Lower leg skin (tissue), 4 donors: ENCODE measurements around the gene UBXN10. TPM values are rescaled to one million over a fixed set of nuclear protein-coding genes. Genes with fewer than 3 reads are reported as not detected.

Experiments used
- DNase-seq, 2 donors: peaks; one replicate each; pipeline ENCODE4 v3.0.0-alpha.2; 2019; ENCODE audit warnings: low spot score in 2 of 2
- H3K4me3 ChIP-seq: fragments of 200-600 bp; sonication (generic); 2 replicates; pipeline ENCODE4 v1.5.1; 2017; ENCODE audit warnings: mild to moderate bottlenecking, low read depth; ENCODE audit not compliant: poor library complexity, severe bottlenecking
- CTCF ChIP-seq, 3 donors: fragments of 450-650 bp; IDR thresholded peaks; one replicate each; pipeline ENCODE4 v1.5.1; 2016; ENCODE audit warnings: antibody characterized with exemption in 3 of 3, mild to moderate bottlenecking in 3 of 3, moderate library complexity in 2 of 3
- POLR2A ChIP-seq, 2 donors: fragments of 450-650 bp; IDR thresholded peaks; one replicate each; pipeline ENCODE4 v1.6.1; 2016 to 2017; ENCODE audit warnings: antibody characterized with exemption in 2 of 2, mild to moderate bottlenecking in 1 of 2, moderate library complexity in 1 of 2
- WGBS, 2 donors: methylation state at CpG; one replicate each; pipeline ENCODE4 v1.1.5; 2018; 5-methylcytosine and 5-hydroxymethylcytosine counted together
- intact Hi-C: fragments of 100-400 bp; cut with DNase I; formaldehyde crosslinking; loops from one replicate; pipeline ENCODE4 v1.15.0; 2023; ENCODE audit warnings: low total_unique reads
- total RNA-seq, 4 donors: library from RNA; depleted of rRNA; stranded (reverse); fragments of >200 nt; gene quantifications; one replicate each; pipeline ENCODE4 v1.1.0, GENCODE V29; 2016

Gene UBXN10
- under 1 TPM in 3 of 4 donors, not detected in 1; 0.12 to 0.91 (median 0.81) TPM for total RNA-seq

- peak in 1 of 2 donors; percentile 88 for DNase-seq
- no peak within 1 kb of the TSS for H3K4me3 ChIP-seq
- 2 to 5% methylated on average over 34 to 44 of the region's 52 CpGs for WGBS, 2 donors
- TF ChIP-seq POLR2A (IDR thresholded peaks at IDR 0.05) (no peak), CTCF (IDR thresholded peaks at IDR 0.05) (no peak)
- intact Hi-C loops: no loop called here
These were observed at the start of gene UBXN10, which contains the start of gene PLA2G2C for GRCh38 chr1:20185834-20186782. Gene UBXN10 (plus strand): TSS chr1:20186096. CDS start chr1:20190562, 4,466 bp downstream. Gene PLA2G2C (minus strand): TSS chr1:20186518. CDS start chr1:20177363, 9,155 bp downstream.

DNA sequence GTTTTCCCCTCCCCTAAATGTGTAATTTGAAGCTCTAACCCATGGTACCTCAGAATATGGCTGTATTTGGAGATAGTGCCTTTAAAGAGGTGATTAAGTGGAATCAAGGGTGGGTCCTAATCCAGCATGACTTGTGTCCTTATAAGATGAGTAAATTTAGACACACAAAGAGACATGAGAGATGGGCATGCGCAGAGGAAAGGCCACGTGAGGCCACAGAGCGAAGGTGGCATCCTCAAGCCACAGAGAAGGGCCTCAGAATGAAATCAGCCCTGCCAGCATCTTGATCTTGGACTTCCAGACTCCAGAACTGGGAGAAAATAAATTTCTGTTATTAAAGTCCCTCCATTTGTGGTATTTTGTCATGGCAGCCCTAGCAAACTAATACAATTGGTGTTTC lies 49.6 kb upstream of the UBXN10 start:
- intact Hi-C loops: no loop called here

GRCh38 chr1:20137055-20137454 lies 48.8 kb upstream of the UBXN10 start:
- no peak for DNase-seq
- 57 to 80% methylated on average over 4 of the region's 4 CpGs for WGBS, 2 donors
- intact Hi-C loops: no loop called here

More for the DNA sequence above, 49.6 kb upstream of the UBXN10 start:
- TF ChIP-seq POLR2A (IDR thresholded peaks at IDR 0.05) (no peak), CTCF (IDR thresholded peaks at IDR 0.05) (no peak)
- no peak overlapping the region for H3K4me3 ChIP-seq
- 93 to 96% methylated on average over 3 of the region's 3 CpGs for WGBS, 2 donors
- DNase-seq: no peak

DNA sequence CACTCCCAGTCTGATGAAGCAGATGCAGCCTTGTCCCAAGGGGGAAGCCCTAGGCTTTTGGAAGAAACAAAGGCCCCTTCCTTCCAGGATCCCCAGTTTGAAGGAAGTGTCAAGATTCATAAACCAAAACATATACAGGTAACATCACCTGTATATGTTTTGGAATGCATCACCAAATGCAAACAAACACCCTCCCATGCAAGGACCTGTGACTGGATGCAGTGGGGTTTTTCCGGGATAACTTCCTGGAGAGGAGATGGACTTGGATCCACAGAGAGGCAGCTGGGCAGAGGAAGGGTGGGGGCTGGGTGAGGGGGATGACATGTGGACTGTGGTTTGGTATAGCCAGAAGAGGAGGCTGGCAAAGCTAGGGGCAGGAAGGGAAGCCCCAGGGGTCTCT lies 48.3 kb upstream of the UBXN10 start:
- intact Hi-C loops: no loop called here
- DNase-seq: no peak
- H3K4me3 ChIP-seq: no peak overlapping the region
- TF ChIP-seq POLR2A (IDR thresholded peaks at IDR 0.05): no peak
- no peak for TF ChIP-seq CTCF (IDR thresholded peaks at IDR 0.05)
- 53 to 75% methylated on average over 1 of the region's 1 CpG for WGBS, 2 donors

More at GRCh38 chr1:20137055-20137454, 48.8 kb upstream of the UBXN10 start:
- TF ChIP-seq POLR2A (IDR thresholded peaks at IDR 0.05) (no peak), CTCF (IDR thresholded peaks at IDR 0.05) (no peak)
- no peak overlapping the region for H3K4me3 ChIP-seq

DNA sequence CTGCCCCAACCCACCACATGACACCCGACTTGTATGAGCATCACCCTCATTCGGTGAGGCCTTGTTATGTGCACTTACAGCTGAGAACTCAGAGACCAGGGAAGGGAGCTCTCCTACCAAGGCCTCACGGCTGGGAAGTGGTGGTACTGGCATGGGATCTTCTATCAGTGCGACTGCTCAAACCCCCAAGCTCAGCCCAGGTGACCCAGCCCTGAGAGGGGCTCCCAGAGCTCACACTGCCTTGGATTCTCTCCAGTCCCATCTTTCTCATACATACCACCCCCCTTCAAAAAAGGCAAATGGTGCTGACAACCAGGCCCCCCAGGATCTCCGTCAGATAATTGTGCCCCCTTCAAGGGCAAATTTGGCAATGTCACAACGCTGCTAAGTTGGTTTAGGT lies 47.5 kb upstream of the UBXN10 start:
- DNase-seq: no peak
- H3K4me3 ChIP-seq: no peak overlapping the region
- WGBS, 2 donors: 80 to 92% methylated on average over 6 of the region's 6 CpGs
- TF ChIP-seq CTCF (IDR thresholded peaks at IDR 0.05) (no peak), POLR2A (IDR thresholded peaks at IDR 0.05) (no peak)
- intact Hi-C loops: no loop called here
